ENCODE results near the gene JAZF1. TPM values are rescaled to one million over a fixed set of nuclear protein-coding genes. Genes with fewer than 3 reads are reported as not detected.

Gene JAZF1
- total RNA-seq, 1 experiment from 2014 or later = 3.4 TPM

DNA sequence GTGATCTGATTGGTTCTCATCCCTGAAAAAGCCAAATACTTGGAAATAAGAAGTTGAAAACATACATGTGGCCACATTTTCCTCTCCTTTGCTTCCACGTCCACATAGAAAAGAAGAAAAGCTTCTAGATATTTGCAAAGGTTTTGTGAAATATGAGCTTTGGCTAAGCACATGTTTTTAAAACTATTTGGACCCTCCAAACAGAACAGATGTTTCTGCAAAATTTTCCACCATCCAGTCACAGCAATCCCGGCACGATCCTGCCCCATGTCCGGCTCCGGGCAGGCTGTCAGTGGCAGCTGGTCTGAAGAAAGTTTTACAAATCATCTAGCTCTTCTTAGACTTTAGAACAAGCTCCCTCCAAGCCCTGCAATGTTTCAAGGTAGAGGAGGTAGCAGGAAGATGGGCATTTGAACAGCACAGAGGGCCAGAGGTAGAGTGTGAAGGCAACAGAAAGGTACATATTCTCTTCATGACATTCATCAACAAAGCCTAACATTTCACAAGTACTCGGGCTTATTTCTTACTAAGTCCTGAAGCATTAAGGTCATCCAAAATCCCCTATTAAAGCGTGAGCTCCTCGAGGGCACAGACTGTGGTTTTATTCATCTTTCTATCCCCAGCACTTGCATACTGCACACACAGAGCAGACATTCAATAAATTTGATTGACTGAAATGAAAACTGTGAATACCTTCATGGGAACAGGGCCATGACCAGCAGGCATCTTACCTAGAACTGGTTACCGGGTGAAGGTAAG, 110.1 kb downstream of the JAZF1 start:
- ATAC-seq (no peak), DNase-seq (ENCODE audit: low read depth, low spot score) (no peak)
- intact Hi-C loops (cut with micrococcal nuclease) = no loop called here
- no TSS peak for BruUV-seq (replicated peaks)
- no peaks in the 10 kb centered on the region for H3K27me3 ChIP-seq (ENCODE audit: insufficient read depth, low read length)
- H3K4me3 ChIP-seq (replicated peaks in 1 of 2; ENCODE audit: low read depth in 1 of 2, low read length in 2 of 2) = no peak overlapping the region
- POLR2A ChIA-PET = no interaction called here
- H3K79me2 ChIP-seq (ENCODE audit: insufficient read depth, low read length) = no peaks in the 10 kb centered on the region
- H2AFZ ChIP-seq (ENCODE audit: low read depth, low read length, poor library complexity, severe bottlenecking) = no peak overlapping the region
- H4K20me1 ChIP-seq (ENCODE audit: insufficient read depth) = no peaks in the 10 kb centered on the region
- H3K4me2 ChIP-seq (ENCODE audit: low read length) = no peak overlapping the region
- RAD21 ChIA-PET (ENCODE audit: low non-redundant PET in 1 of 2, low total read pairs in 2 of 2, uncharacterized antibody in 2 of 2, unreplicated experiment in 2 of 2) = interaction anchor here in 1 of 2 experiments (1.7 kb wide), 1 partner anchor 9 kb away, joined by 5 read pairs; no protein-coding TSS in a partner anchor
- no peaks in the 10 kb centered on the region for H3K36me3 ChIP-seq (ENCODE audit: control insufficient read depth in 1 of 2, insufficient read depth in 2 of 2, low read length in 2 of 2)
- no peak overlapping the region for H3K9ac ChIP-seq (ENCODE audit: low read length)
- no peak overlapping the region for H3K27ac ChIP-seq (ENCODE audit: low read depth, low read length)
- TF ChIP-seq FOSL1 (IDR thresholded peaks at IDR 0.05; ENCODE audit: low read depth) = no peak
- TF ChIP-seq EZH2 (IDR thresholded peaks at IDR 0.05) = no peak
- TF ChIP-seq, protein P1, sequence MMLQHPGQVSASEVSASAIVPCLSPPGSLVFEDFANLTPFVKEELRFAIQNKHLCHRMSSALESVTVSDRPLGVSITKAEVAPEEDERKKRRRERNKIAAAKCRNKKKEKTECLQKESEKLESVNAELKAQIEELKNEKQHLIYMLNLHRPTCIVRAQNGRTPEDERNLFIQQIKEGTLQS (IDR thresholded peaks at IDR 0.05) = no peak
- no peak for TF ChIP-seq CBX3 (IDR thresholded peaks at IDR 0.05; ENCODE audit: low read depth)
- no peak for TF ChIP-seq SIN3A (IDR thresholded peaks at IDR 0.05; ENCODE audit: low read depth)
- TF ChIP-seq YY1 (IDR thresholded peaks at IDR 0.05; ENCODE audit: extremely low read depth, insufficient replicate concordance, low read depth, low read length) = no peak
- no peak for TF ChIP-seq SP1 (IDR thresholded peaks at IDR 0.05; ENCODE audit: low read depth)
- TF ChIP-seq MAX (IDR thresholded peaks at IDR 0.05) = no peak
- TF ChIP-seq CEBPB (IDR thresholded peaks at IDR 0.05; ENCODE audit: low read depth) = no peak
- TF ChIP-seq SRF (IDR thresholded peaks at IDR 0.05; ENCODE audit: low read depth) = no peak
- TF ChIP-seq REST (IDR thresholded peaks at IDR 0.05; ENCODE audit: low read depth) = no peak
- TF ChIP-seq TCF7L2 (IDR thresholded peaks at IDR 0.05; ENCODE audit: borderline replicate concordance, extremely low read depth, insufficient read depth, insufficient read length) = no peak
- no peak for TF ChIP-seq POLR2AphosphoS5 (IDR thresholded peaks at IDR 0.05; ENCODE audit: low read depth, low read length)
- no peak for TF ChIP-seq ZFX (IDR thresholded peaks at IDR 0.05)
- TF ChIP-seq ELF1 (IDR thresholded peaks at IDR 0.05; ENCODE audit: borderline replicate concordance, low read depth) = no peak
- TF ChIP-seq, protein P2, sequence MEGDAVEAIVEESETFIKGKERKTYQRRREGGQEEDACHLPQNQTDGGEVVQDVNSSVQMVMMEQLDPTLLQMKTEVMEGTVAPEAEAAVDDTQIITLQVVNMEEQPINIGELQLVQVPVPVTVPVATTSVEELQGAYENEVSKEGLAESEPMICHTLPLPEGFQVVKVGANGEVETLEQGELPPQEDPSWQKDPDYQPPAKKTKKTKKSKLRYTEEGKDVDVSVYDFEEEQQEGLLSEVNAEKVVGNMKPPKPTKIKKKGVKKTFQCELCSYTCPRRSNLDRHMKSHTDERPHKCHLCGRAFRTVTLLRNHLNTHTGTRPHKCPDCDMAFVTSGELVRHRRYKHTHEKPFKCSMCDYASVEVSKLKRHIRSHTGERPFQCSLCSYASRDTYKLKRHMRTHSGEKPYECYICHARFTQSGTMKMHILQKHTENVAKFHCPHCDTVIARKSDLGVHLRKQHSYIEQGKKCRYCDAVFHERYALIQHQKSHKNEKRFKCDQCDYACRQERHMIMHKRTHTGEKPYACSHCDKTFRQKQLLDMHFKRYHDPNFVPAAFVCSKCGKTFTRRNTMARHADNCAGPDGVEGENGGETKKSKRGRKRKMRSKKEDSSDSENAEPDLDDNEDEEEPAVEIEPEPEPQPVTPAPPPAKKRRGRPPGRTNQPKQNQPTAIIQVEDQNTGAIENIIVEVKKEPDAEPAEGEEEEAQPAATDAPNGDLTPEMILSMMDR (IDR thresholded peaks at IDR 0.05 in 2 of 3, conservative IDR thresholded peaks at IDR 0.05 in 1 of 3; ENCODE audit: borderline replicate concordance in 1 of 3, insufficient read depth in 1 of 3, low read depth in 2 of 3, low read length in 2 of 3) = no peak
- no peaks in the 10 kb centered on the region for H3K9me3 ChIP-seq (ENCODE audit: control insufficient read depth in 1 of 2, insufficient read depth in 1 of 2, low read depth in 1 of 2, low read length in 2 of 2)
- no peaks in the 10 kb centered on the region for H3K4me1 ChIP-seq (ENCODE audit: control insufficient read depth in 1 of 2, insufficient read depth in 2 of 2, low read length in 2 of 2)
- CTCF ChIA-PET = interaction anchor here (1.7 to 2.7 kb wide), 3 partner anchors 8 to 23 kb away, joined by 6 to 23 read pairs (median 6); no protein-coding TSS in a partner anchor
- no peaks in the 10 kb centered on the region for H3K9me2 ChIP-seq (ENCODE audit: insufficient read depth)
